Peyer's patch (tissue), 4 donors: Measurements from ENCODE around the gene GLUL.

Experiments used
- CTCF ChIP-seq, 6 experiments: fragments of 450-650 bp in 4 of 6; fragments of 200-600 bp in 2 of 6; sonication (generic) in 1 of 6; IDR thresholded peaks; one replicate each; pipeline ENCODE4 v1.5.1; 2017 to 2019; ENCODE audit warnings: antibody characterized with exemption in 6 of 6, mild to moderate bottlenecking in 3 of 6, moderate library complexity in 1 of 6
- POLR2A ChIP-seq, 2 donors: fragments of 450-650 bp; IDR thresholded peaks; one replicate each; pipeline ENCODE4 v1.5.1; 2017; ENCODE audit warnings: antibody characterized with exemption in 2 of 2, mild to moderate bottlenecking in 2 of 2, moderate library complexity in 2 of 2

DNA sequence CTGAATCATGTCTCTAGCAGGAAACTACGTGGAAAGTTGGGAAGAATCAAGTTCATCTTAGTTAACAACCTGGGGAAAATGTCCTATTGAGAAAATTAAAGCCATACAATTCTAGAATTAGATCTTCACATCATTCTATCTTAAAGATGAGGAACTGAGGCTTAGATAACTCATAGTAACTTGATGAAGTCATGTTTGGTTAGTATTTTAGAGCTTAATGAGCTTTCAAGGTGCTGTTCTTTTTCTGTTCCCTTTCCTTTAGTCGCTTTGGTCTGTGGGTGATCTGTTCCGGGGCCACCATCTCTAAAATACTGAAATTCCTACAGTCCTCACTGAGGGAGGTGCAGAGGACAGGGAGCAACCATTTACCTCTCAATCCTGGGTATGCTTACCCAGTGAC lies 4.3 kb upstream of the GLUL start:
- no peak for TF ChIP-seq CTCF (IDR thresholded peaks at IDR 0.05)
- TF ChIP-seq POLR2A (IDR thresholded peaks at IDR 0.05): no peak
